GM18907 (cell line): ENCODE data around the gene GH1.
"Not testable (repeated sequence)": the region's sequence is repeated elsewhere in the genome, so short reads cannot be mapped to it uniquely, and the experiment has no call there.

Experiments
- ATAC-seq: cut with Tn5 transposase; IDR thresholded peaks from one replicate; pipeline ENCODE4 v1.9.1; 2021; ENCODE audit warnings: mild to moderate bottlenecking, moderate library complexity; ENCODE audit not compliant: unreplicated experiment

GH1 gene

GRCh38 chr17:63869491-63870291 is 48.9 kb downstream of the GH1 start:
- ATAC-seq = not testable (repeated sequence)
